Thoracic aorta (tissue), 2 donors: ENCODE measurements around the gene TUT1. TPM values are rescaled to one million over a fixed set of nuclear protein-coding genes. Genes with fewer than 3 reads are reported as not detected.
"Not testable (repeated sequence)": the region's sequence is repeated elsewhere in the genome, so short reads cannot be mapped to it uniquely, and the experiment has no call there.

Experiments
- ATAC-seq: fragments of 150-250 bp; one replicate; pipeline ENCODE4 v1.8.0; 2017; ENCODE audit warnings: low read depth; ENCODE audit not compliant: insufficient number of reproducible peaks, low FRiP score
- DNase-seq: peaks from one replicate; pipeline ENCODE4 v3.0.0-alpha.2; 2020; ENCODE audit warnings: low spot score
- H3K27ac ChIP-seq, 2 donors: fragments of 200-600 bp; sonication (generic); 1 replicate in 1 of 2; 2 replicates in 1 of 2; pipeline ENCODE4 v1.5.1; 2016; ENCODE audit warnings: mild to moderate bottlenecking in 2 of 2, moderate library complexity in 2 of 2
- H3K27me3 ChIP-seq: fragments of 200-600 bp; sonication (generic); replicated peaks from 2 replicates; pipeline ENCODE4 v1.6.0; 2016; ENCODE audit warnings: mild to moderate bottlenecking; ENCODE audit not compliant: insufficient read depth
- H3K36me3 ChIP-seq: fragments of 200-600 bp; sonication (generic); one replicate; pipeline ENCODE4 v1.5.1; 2016
- H3K4me1 ChIP-seq, 2 donors: fragments of 200-600 bp; sonication (generic); 1 replicate in 1 of 2; 2 replicates in 1 of 2; pipeline versions ENCODE4 v1.5.1 to v1.6.0; 2016; ENCODE audit warnings: low read depth in 2 of 2, mild to moderate bottlenecking in 1 of 2; ENCODE audit not compliant: control insufficient read depth in 1 of 2
- H3K4me3 ChIP-seq: fragments of 200-600 bp; sonication (generic); 2 replicates; pipeline ENCODE4 v1.5.1; 2016; ENCODE audit warnings: mild to moderate bottlenecking
- H3K9me3 ChIP-seq: fragments of 200-600 bp; sonication (generic); 2 replicates; pipeline ENCODE4 v1.5.1; 2016
- total RNA-seq, 2 donors: library from RNA; depleted of rRNA; stranded (reverse); fragments of >200 nt; gene quantifications; one replicate each; pipeline versions ENCODE4 v1.1.0 to v1.2.3, GENCODE V29; 2016
- TF ChIP-seq, protein P1 (sequence below): fragments of 200-600 bp; sonication (generic); IDR thresholded peaks from one replicate; pipeline ENCODE4 v1.5.1; 2019; ENCODE audit warnings: antibody characterized with exemption

Gene TUT1
- total RNA-seq, 2 donors from 2014 or later = 9.5 to 12.5 TPM

GRCh38 chr11:62569611-62570010, 21.7 kb downstream of the TUT1 start:
- H3K9me3 ChIP-seq = no peaks in the 10 kb centered on the region
- TF ChIP-seq, protein P1, sequence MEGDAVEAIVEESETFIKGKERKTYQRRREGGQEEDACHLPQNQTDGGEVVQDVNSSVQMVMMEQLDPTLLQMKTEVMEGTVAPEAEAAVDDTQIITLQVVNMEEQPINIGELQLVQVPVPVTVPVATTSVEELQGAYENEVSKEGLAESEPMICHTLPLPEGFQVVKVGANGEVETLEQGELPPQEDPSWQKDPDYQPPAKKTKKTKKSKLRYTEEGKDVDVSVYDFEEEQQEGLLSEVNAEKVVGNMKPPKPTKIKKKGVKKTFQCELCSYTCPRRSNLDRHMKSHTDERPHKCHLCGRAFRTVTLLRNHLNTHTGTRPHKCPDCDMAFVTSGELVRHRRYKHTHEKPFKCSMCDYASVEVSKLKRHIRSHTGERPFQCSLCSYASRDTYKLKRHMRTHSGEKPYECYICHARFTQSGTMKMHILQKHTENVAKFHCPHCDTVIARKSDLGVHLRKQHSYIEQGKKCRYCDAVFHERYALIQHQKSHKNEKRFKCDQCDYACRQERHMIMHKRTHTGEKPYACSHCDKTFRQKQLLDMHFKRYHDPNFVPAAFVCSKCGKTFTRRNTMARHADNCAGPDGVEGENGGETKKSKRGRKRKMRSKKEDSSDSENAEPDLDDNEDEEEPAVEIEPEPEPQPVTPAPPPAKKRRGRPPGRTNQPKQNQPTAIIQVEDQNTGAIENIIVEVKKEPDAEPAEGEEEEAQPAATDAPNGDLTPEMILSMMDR = no peak
- peaks cover 7 to 27% of the 10 kb centered on the region in 2 donors for H3K4me1 ChIP-seq
- no peak overlapping the region for H3K27ac ChIP-seq
- ATAC-seq (no peak), DNase-seq (no peak)
- H3K36me3 ChIP-seq = peaks cover 51% of the 10 kb centered on the region
- no peak overlapping the region for H3K4me3 ChIP-seq
- no peaks in the 10 kb centered on the region for H3K27me3 ChIP-seq

DNA sequence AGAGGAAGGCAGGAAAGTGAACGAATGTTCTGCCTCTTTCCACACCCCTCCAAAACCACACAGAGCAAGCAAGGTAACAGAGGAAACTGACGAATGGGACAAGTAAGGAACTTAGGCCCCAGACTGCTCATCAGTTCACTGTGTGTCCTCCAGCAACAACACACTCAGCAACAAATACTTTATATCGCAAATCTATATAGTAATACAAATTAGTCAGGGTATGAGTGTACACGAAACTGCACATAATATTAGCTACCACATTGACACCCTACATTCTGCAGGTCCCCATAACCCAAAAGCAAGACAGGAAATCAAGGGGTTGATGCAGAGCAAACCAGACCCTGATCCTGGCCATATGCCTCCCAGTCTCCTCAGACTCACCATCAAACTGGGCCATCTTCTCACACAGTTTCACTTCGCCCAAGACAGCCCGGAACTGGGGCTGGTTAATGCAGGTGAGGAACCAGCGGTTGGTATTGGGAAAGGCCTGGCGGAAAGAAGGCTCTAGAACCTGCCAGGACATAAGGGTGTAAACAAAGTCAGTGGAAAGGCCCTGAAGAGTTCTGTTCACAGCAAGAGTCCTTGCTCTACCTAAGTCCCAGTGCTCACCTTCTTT, 24.2 kb downstream of the TUT1 start:
- Histone ChIP-seq H3K4me3 (no peak overlapping the region), H3K36me3 (peaks cover 55% of the 10 kb centered on the region), H3K9me3 (no peaks in the 10 kb centered on the region), H3K4me1 (peaks cover 0 to 15% of the 10 kb centered on the region in 2 donors), H3K27me3 (no peaks in the 10 kb centered on the region), H3K27ac (no peak overlapping the region)
- ATAC-seq = no peak
- DNase-seq = no peak
- TF ChIP-seq, protein P1 = no peak

GRCh38 chr11:62566247-62566646, 25.1 kb downstream of the TUT1 start:
- H3K9me3 ChIP-seq = no peaks in the 10 kb centered on the region
- ATAC-seq (no peak), DNase-seq (no peak)
- no peak overlapping the region for H3K27ac ChIP-seq
- H3K27me3 ChIP-seq = no peaks in the 10 kb centered on the region
- TF ChIP-seq, protein P1 = no peak
- H3K4me1 ChIP-seq = peaks cover 0 to 9% of the 10 kb centered on the region in 2 donors
- no peak overlapping the region for H3K4me3 ChIP-seq
- H3K36me3 ChIP-seq = peaks cover 46% of the 10 kb centered on the region

- DNase-seq (no peak), ATAC-seq (no peak)
- Histone ChIP-seq H3K4me3 (no peak overlapping the region), H3K4me1 (peaks cover 9 to 16% of the 10 kb centered on the region in 2 donors), H3K36me3 (peaks cover 36% of the 10 kb centered on the region), H3K27ac (no peak overlapping the region), H3K27me3 (no peaks in the 10 kb centered on the region), H3K9me3 (no peaks in the 10 kb centered on the region)
- TF ChIP-seq, protein P1 = no peak
Measured at GRCh38 chr11:62565100-62565802, 26.1 kb downstream of the TUT1 start.

DNA sequence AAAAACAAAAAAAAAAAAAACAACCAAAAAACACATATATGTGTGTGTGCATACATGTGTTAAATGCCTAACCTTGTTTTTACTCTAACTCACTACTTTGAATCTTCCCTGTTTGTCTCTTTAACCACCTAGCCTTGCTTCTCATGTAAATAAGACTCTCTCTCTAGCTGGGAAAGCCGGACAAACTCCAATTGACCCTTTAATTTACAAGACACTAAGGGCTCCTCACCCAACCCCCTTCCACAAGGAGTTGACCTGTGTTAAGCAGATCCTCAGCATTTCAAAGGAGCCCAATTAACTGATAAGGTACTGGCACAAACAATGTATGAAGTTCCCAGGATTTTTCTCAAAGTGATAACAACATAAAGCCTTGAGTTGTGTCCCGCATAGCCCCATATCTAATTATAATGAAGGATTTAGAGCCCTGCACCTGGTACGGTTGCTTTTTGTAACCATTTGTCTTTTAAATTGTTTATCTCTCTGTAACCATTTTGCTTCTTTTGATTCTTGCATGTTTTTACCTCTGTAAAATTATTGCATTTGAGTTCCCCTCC, 29.6 kb downstream of the TUT1 start:
- peak overlapping the region; percentile 84 to 87 for H3K27ac ChIP-seq
- ATAC-seq, H3K4me3 ChIP-seq, H3K9me3 ChIP-seq, DNase-seq, H3K27me3 ChIP-seq: not testable (repeated sequence)
- peaks cover 21 to 25% of the 10 kb centered on the region in 2 donors for H3K4me1 ChIP-seq
- H3K36me3 ChIP-seq = peaks cover 24% of the 10 kb centered on the region
